GM19395 (cell line): Measurements from ENCODE around the gene XRCC4.
"Not testable (repeated sequence)": the region's sequence is repeated elsewhere in the genome, so short reads cannot be mapped to it uniquely, and the experiment has no call there.

Experiments
- ATAC-seq: cut with Tn5 transposase; IDR thresholded peaks from one replicate; pipeline ENCODE4 v1.9.1; 2021; ENCODE audit warnings: mild to moderate bottlenecking, moderate library complexity; ENCODE audit not compliant: unreplicated experiment

Gene XRCC4

DNA sequence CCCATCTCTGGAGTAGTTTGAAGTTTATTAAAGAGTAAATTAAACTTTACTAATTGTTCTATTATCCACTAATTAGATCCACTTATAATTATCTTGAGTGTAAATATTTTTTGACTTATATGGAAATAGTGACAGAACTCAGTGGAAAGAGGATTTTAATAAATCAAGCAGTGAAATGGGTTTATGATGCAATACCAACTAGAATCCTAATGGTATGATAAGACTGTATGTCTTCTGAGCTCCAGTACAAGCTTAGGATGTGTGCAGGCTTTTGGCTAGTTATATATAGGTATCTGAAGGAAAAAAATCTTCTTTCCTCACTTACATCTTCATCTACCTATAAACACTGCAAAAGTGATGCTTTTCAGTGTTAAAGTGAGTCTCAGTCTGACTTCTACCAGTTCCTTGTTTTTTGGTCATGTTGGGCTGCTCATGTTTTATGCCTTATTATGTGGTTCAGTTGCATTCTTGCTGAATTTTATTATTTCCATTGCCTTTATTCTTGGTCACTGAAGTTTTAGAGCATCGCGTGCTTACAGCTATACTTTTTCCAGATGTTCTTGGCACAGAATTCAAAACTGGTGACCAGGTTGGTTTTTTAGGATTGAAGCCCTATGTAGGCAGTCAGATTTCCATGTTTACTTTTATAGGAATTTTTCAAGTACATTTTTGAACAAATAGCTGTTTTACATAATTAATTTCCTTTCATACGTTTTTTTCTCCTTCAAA is 30.5 kb downstream of the XRCC4 start:
- no peak for ATAC-seq

GRCh38 chr5:83109380-83109779 is 32.0 kb downstream of the XRCC4 start:
- ATAC-seq = no peak

DNA sequence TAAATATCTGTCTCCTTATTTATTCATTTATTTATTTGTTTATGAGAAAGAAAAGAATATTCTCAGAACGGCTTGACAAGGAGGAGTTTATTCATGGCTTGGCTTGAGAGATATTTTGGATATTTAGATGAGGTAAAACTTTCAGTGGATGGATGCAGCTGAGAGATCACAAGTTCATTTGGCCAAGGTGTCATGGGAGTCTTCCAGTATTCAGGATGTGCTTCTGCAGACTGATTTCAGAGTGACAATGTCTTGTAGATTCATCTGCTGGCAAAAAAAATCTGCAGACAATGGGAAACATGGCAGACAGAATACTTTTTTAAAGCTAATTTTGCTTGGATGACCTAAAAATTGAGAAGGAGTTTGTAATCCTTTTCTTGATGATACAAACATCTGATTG is 38.5 kb downstream of the XRCC4 start:
- no peak for ATAC-seq

- no peak for ATAC-seq
These were observed 41.1 kb downstream of the XRCC4 start for GRCh38 chr5:83118471-83118870.

DNA sequence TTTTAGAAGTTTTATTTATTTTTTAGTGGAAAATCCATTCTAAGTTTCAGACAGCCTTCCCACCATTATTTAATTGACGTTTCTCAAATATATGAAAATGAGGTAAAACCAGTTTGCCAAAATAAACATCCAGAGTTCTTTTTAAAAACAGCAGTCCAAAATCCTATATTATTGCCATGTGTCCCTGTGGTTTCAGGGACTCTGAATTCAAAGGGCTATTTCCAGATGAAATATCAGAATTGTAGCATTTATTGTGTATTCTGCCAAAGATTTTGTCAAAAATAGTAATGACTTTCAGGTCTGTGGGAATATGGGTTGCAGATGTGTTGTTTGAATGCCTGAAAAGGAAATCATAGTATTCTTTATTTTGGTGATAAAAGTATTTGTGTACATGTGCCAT is 41.6 kb downstream of the XRCC4 start:
- no peak for ATAC-seq

DNA sequence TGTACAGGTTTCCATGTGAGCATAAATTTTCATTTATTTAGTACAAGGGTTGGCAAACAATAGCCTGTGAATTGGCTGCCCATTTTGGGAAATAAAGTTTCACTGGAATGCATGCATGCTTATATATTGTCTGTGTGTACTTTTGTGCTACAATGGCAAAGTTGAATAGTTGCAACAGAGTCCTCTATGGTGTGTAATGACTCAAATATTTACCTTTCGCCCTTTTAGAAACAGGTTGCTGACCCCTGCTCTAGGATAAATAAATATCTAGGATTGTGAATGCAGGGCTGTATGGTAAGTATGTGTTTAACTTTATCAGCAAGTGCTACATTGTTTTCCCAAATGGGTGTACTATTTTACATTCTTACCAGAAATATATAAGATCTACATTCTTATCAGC is 47.2 kb downstream of the XRCC4 start:
- no peak for ATAC-seq

DNA sequence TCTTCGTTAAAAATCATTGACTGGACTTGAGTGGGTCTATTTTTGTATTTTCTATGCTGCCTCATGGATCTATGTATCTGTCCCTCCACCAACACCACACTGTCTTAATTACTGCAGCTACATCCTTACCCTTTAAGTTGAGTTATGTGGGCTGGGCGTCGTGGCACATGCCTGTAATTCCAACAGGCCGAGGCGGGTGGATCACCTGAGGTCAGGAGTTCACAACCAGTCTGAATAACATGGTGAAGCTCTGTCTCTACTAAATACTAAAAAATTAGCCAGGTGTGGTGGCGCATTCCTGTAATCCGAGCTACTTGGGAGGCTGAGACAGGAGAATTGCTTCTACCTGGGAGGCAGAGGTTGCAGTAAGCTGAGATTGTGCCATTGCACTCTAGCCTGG is 48.2 kb downstream of the XRCC4 start:
- no peak for ATAC-seq

DNA sequence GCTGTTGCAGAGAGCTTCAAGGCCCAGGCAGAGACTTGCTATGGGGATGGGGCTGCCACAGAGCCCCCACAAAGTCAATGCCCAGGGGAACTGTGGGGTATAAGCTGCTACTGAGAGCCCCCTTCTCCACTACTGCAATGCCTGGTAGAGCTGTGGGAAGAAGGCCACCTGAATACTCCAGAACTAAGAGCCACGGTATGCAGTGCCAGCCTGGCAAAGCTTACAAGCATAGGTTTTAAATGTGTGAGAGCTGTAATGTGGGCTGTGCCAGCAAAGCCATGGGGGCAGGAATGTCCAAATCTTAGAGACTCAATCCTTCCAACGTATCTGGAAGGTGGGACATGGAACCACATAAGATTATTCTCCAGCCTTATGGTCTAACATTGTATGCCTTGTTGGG is 49.2 kb downstream of the XRCC4 start:
- ATAC-seq = no peak

- ATAC-seq = no peak
These were observed 56.5 kb downstream of the XRCC4 start for GRCh38 chr5:83133797-83134196.

GRCh38 chr5:83142526-83142925 is 65.2 kb downstream of the XRCC4 start:
- no peak for ATAC-seq

GRCh38 chr5:83145241-83145640 is 67.9 kb downstream of the XRCC4 start:
- no peak for ATAC-seq

GRCh38 chr5:83145882-83146331 is 68.6 kb downstream of the XRCC4 start:
- ATAC-seq = no peak

GRCh38 chr5:83146441-83146840 is 69.1 kb downstream of the XRCC4 start:
- ATAC-seq = no peak

DNA sequence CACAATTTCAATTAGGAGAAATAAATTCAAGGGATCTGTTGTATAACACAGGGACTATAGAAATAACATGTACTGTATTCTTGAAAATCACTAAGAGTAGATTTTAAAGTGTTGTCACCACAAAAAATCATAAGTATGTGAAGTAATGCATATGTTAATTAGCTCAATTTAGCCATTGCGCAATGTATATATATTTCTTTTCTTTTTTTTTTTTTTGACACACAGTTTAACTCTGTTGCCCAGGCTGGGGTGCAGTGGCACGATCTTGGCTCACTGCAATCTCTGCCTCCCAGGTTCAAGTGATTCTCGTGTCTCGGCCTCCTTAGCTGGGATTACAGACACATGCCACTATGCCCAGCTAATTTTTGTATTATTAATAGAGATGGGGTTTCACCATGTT is 70.2 kb downstream of the XRCC4 start:
- ATAC-seq = no peak

DNA sequence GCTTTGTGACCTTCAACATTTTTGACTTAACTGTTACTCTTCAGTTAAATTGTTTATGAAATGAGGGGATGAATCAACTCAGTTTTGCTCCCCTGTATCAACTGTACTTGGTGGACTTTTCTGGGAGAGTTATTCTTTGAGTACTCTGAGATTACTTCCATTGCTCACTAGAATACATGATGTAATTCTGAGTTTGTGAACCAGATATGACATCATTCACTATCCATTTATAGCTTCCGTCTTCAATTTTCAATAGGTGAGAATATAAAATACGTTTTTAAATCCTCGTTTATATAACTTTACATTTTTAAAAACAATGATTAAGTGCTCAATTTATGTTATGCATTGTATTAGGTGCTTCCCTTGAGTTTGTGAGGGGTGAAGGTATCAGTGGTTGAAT is 71.0 kb downstream of the XRCC4 start:
- ATAC-seq = no peak

- no peak for ATAC-seq
These were observed 72.3 kb downstream of the XRCC4 start for GRCh38 chr5:83149671-83150070.

DNA sequence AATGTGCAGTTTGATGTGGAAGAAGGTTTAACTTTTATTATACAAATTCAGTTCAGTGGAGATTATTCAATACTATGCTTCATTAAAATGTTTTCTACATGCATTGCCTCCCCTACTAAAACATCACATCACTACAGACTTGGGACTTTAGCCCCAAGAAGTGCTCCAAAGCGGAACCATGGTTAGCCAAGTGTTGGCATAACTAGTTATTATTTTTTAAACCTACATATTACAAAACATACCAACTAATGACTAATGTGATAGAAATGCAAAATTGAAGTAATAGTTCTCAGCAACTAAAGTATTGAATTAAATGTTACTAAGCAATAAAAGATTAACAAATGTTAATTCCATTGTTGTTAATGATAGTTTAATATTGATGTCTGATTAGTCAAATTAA is 74.5 kb downstream of the XRCC4 start:
- ATAC-seq = no peak

DNA sequence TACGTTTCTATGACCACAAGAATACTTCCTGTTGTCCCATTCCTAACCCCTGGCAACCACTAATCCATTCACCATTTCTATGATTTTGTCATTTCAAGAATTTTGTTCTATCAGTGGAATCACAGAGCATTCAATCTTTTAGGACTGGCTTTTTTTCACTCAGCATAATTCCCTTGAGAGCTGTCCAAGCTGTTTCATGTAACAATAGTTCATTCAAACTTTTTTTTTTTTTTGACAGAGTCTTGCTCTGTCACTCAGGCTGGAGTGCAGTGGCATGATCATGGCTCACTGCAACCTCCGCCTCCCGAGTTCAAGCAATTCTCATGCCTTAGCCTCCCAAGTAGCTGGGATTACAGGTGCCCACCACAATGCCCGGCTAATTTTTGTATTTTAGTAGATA is 75.6 kb downstream of the XRCC4 start:
- not testable (repeated sequence) for ATAC-seq

DNA sequence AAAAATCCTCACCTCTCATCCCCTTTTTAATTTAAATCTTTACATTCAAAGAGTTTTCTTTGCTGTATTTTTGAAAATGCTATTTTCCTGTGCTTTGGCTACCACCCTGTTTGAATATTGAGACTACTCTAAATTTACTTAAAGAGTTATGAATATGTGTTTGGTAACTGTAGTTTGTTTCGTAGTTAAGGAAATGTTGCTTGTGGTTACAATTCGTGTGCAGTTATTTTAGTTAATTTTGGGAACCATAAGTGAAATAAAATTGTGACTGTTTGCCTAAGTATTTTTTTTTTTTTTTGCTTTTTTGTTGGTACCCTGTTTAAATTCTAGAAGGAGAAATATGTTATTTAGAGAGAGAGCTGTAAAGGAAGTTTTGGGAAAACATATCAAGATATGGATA is 78.7 kb downstream of the XRCC4 start:
- ATAC-seq = no peak

- ATAC-seq = no peak
These were observed 79.8 kb downstream of the XRCC4 start for GRCh38 chr5:83157163-83157562.

- ATAC-seq = no peak
These were observed 85.3 kb downstream of the XRCC4 start for GRCh38 chr5:83162601-83163000.

- ATAC-seq = no peak
These were observed 90.2 kb downstream of the XRCC4 start for GRCh38 chr5:83167538-83167937.
